GM13977 (cell line): ENCODE results near the gene ZNF567.
"Not testable (repeated sequence)": the region's sequence is repeated elsewhere in the genome, so short reads cannot be mapped to it uniquely, and the experiment has no call there.

Experiments
- DNase-seq: peaks from one replicate; pipeline ENCODE4 v3.0.0; 2012; ENCODE audit warnings: low spot score
- CTCF ChIP-seq: IDR thresholded peaks from 2 replicates; pipeline ENCODE4 v1.5.1; 2012; ENCODE audit warnings: mild to moderate bottlenecking, control low read depth; ENCODE audit not compliant: insufficient read depth; ENCODE audit errors: extremely low read depth, missing control alignments
- in situ Hi-C: fragments of 300-500 bp; cut with MboI; formaldehyde crosslinking; loops from one replicate; pipeline ENCODE4 v1.12.0; 2022; ENCODE audit warnings: low sequenced_read_pairs, low pct_unique_long_range_greater_than_20kb, mixed read lengths, inconsistent platforms; ENCODE audit not compliant: unreplicated experiment

Gene ZNF567

GRCh38 chr19:36709423-36709822 is 22.0 kb downstream of the ZNF567 start:
- no peak for DNase-seq
- in situ Hi-C loops: no loop called here
- no peak for TF ChIP-seq CTCF

GRCh38 chr19:36719687-36720556 is 32.5 kb downstream of the ZNF567 start:
- TF ChIP-seq CTCF: no peak
- DNase-seq: no peak
- in situ Hi-C loops: no loop called here

- in situ Hi-C loops, DNase-seq: not testable (repeated sequence)
Measured at GRCh38 chr19:36736166-36736565, 48.8 kb downstream of the ZNF567 start.

- in situ Hi-C loops: no loop called here
- DNase-seq: no peak
- TF ChIP-seq CTCF: no peak
Measured at GRCh38 chr19:36745870-36746269, 58.5 kb downstream of the ZNF567 start.

GRCh38 chr19:36747750-36748149 is 60.3 kb downstream of the ZNF567 start:
- no peak for DNase-seq
- in situ Hi-C loops: no loop called here
- TF ChIP-seq CTCF: no peak

GRCh38 chr19:36748431-36749275 is 61.2 kb downstream of the ZNF567 start:
- no peak for DNase-seq
- in situ Hi-C loops: no loop called here
- no peak for TF ChIP-seq CTCF

- in situ Hi-C loops, DNase-seq: not testable (repeated sequence)
Measured at GRCh38 chr19:36749613-36750012, 62.2 kb downstream of the ZNF567 start.
